Midbrain (tissue), 1 donor: Measurements from ENCODE around the gene ACOT11.

ENCODE experiments used
- DNase-seq: peaks from one replicate; lab custom pipeline; 2025; lab: John Stamatoyannopoulos, UW

ACOT11 gene

DNA sequence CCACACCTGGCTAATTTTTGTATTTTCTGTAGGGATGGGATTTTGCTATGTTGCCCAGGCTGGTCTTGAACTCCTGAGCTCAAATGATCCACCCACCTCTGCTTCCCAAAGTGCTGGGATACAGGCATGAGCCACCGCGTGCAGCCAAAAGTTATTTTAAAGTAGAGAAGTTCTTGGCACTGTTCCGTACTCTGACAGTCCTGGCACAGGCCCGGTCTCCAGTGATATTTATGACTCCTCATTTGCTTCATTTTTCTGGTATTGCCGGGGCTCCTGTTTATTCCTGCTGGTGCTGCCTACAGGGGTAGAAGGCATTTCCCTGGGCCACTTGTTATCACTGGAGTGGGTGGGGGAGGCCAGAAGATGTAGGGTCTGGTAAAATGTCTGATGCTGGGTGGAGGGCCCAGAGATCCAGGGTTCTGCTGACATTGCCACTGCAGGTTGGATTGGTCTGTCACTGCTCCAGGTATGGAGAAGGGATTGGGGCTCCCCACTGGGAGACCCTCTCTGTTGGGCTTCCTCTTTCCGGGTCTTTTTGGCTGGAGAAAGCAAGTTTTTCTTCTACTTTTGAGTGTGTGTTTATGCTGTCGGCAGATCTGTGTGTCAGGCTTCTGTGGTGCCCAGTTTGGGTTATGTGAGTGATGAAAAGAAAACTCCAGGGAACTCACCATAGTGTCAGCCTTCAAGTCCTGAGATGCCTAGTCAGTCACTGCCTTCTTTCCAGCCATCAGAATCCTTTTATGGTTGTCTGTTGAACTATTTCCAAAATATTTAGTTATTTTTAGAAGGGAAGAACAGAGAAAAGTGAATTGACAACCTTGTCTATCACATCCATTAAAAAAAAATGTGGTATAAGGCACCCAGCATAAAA is 98.0 kb downstream of the ACOT11 start:
- DNase-seq, result no peak

- DNase-seq, result no peak
Measured at GRCh38 chr1:54649130-54649898, 101.3 kb downstream of the ACOT11 start.

DNA sequence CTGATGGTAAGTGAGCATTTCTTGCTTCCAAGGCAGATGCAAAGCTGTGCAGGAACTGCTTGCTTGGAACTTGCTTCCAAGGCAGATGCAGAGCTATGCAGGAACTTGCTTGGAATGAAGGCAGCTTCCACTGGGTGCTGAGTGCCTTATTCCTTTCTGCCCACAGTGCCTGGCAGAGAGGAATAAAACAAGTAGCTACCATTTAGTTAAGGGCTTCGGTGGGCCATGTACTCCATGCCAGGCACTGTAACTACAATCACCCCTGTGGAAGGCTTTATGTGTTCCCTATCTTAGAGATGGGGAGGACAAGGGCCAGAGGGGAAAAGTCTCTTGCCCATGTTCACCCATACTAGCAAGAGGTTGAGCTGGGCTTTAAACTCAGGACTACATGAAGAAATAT is 101.9 kb downstream of the ACOT11 start:
- no peak for DNase-seq

- no peak for DNase-seq
Measured at GRCh38 chr1:54650417-54650816, 102.4 kb downstream of the ACOT11 start.

DNA sequence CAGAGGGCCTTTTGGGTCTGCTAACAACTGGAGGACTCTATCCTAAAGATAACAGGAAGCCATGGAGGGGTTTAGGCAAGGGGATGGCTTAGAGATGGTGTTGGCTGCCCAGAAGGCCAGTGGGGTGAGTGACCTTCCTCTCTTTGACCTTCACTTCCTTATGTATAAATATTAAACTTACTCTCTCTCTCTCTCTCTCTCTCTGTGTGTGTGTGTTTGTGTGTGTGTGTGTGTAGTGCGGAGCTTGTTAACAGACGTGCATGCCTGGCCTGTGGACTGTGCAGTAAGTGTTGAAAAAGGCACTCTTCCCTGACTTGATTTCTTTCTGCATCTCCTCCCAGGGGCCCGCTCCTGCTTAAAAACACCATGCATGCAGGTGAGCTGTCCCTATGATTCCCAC is 103.6 kb downstream of the ACOT11 start:
- DNase-seq, result no peak

DNA sequence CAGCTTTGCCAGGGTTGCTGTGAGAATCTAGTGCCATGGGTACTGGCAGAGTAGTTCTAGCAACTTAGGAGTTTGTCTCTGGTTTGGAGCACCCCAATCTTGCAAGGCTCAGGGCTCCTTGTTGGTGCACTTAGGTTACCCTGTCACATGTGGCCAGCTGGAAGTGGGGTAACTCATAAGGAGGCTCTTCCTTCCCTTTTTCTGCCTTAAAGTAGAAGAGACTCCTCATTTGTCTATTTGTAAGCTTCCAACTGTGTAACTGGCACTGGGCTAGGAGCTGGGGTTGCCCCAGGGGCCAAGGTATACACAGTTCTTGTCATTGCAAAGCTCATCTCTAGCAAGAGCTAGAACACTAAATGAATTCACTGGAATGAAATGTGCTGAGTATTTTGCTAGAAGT is 104.1 kb downstream of the ACOT11 start:
- no peak for DNase-seq

DNA sequence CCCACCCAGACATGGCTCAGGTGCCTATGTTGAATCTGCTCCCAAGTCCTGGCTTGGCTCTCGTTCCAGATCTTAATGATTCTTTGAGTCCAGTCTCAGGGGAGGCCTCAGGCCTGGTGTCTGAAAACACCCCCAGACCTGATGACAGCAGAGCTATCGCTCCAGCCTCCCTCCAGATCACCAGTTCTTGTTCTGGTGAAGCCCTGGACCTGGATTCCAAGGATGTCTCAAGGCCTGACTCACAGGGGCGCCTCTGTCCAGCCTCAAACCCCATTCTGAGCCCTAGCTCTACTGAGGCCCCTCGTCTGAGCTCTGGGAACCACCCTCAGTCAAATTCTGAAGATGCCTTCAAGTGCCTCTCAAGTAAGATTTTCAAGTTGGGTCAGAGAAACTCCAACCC is 105.0 kb downstream of the ACOT11 start:
- no peak for DNase-seq

DNA sequence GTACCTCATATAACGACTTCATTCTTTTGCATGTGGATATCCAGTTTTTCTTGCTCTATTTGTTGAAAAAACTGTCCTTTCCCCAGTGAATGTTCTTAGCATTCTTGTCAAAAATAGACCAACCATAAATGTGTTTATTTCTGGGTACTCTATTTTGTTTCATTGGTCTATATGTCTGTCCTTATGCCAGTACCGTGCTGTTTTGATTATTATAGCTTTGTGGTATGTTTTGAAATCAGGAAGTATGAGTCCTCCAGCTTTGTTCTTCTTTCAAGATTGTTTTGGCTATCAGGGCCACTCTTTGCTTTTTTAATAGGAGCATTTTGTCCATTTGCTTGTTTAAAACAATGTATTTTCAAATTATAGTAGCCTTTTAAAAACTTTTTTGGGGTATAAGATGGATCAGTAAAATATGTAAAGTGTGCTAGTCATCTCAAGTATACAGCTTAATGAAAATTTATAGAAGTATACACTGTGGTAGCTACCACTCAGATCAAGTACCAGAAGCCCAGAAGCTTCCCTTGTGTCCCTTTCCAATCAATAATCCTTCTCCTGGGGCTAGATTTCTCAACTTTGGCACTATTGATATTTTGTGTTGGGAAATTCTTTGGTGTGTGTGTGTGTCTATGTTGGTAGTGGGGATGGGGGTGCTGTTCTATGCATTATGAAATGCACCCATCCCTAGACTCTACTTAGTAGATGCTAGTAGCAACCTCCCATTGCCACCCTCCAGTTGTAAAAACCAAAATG is 110.3 kb downstream of the ACOT11 start:
- DNase-seq, result no peak
